ENCODE results near the gene RGS16.

DNA sequence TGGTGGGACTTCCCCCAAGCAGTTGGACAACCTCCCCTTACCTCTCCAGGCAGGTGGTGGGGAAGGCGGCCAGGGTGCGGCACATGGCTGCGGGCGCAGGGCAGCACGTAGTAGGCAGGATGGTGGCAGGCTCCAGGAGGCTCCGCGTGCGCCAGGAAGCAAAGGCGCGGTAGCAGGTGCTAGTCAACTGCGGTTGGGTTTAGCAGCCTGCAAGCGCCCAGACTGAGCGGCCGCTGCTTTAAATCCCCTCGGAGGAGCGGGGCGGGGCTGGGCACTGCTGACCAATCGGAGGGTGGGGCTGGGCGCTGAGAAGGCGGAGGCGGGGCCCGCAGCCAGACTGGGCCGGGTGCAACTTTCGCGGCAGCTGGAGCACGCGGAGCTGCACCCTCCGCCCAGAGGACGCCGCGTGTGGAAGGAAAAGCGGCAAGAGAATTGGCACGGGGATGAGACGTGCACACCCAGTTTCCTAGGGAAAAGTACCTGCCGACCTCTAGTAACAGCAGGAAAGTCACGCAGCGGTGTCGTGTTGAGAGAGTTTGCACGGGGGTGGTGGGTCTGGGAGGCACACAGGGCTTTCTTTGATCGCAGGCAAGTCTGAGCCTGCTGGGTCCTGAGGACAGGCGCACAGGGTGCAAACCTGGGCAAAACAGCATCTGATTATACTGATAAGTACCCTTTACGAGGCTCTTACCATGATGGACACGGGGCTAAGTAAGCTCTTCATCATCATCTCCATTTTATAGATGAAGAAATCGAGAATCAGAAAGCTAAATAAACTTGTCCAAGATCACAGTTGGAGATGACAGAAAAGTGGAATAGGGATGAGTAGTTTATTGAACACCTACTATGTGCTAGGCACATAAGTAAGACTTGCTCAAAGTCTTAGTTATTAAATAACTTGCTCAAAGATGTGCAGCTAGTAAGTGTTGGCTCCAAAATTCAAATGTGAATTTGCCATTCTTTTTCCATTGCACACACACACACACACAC, at the start of gene RGS16:
- TF ChIP-seq, protein P1, sequence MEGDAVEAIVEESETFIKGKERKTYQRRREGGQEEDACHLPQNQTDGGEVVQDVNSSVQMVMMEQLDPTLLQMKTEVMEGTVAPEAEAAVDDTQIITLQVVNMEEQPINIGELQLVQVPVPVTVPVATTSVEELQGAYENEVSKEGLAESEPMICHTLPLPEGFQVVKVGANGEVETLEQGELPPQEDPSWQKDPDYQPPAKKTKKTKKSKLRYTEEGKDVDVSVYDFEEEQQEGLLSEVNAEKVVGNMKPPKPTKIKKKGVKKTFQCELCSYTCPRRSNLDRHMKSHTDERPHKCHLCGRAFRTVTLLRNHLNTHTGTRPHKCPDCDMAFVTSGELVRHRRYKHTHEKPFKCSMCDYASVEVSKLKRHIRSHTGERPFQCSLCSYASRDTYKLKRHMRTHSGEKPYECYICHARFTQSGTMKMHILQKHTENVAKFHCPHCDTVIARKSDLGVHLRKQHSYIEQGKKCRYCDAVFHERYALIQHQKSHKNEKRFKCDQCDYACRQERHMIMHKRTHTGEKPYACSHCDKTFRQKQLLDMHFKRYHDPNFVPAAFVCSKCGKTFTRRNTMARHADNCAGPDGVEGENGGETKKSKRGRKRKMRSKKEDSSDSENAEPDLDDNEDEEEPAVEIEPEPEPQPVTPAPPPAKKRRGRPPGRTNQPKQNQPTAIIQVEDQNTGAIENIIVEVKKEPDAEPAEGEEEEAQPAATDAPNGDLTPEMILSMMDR (conservative IDR thresholded peaks at IDR 0.05; ENCODE audit: low read depth, low read length), result no peak
- TF ChIP-seq EZH2 (IDR thresholded peaks at IDR 0.05; ENCODE audit: low read length, unreplicated experiment), result no peak
- TF ChIP-seq EZH2phosphoT487 (IDR thresholded peaks at IDR 0.05; ENCODE audit: borderline replicate concordance, low read length), result no peak

Data from PC-3 (cell line).